NCI-H2227 (cell line): ENCODE measurements around the gene RPE65.
"Not testable (repeated sequence)": the region's sequence is repeated elsewhere in the genome, so short reads cannot be mapped to it uniquely, and the experiment has no call there.

Experiments used
- DNase-seq: peaks from one replicate; lab custom pipeline; 2025; ENCODE audit not compliant: unreplicated experiment; lab: John Stamatoyannopoulos, UW

Gene RPE65

DNA sequence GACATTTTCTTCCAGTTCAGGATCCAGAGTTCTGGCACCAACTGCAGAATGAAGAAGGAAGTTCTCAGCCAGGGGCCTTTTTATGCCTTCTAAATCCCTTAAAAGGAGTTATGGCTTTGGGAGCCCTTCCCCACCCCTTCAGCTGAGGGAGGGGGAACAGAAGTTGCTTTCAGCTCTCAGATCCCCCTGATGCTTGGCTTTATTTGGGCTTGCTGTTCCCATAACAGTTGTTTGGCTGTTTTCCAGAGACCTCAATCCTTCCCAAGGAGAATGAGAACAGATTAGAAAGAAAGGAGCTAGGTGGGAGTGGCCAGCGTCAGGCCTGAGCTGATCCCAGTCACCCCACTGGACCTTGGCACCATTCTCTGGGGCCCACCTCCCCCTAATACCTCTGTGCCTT lies at the start of gene RPE65:
Gene RPE65 (minus strand): TSS at position 54 of the 400 bp plus-strand sequence. CDS start 49 bp downstream, at position 5.
- DNase-seq: no peak

DNA sequence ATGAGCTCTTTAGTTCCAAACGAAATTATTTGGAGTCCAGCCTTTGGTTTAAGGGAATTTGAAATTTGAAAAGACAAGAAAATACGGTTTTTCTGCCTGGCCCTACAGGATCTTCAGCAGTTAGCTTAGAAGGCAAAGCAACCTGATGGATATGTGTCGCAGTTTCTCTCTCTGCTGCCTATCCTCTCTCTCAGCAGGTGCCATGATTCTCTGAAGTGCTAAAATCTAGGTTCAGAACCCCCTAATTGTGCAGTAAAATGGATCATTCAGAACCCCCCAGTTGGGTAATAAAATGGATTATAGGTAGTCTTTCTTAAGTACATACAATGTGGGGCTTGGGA lies 47.6 kb upstream of the RPE65 start:
- no peak for DNase-seq

DNA sequence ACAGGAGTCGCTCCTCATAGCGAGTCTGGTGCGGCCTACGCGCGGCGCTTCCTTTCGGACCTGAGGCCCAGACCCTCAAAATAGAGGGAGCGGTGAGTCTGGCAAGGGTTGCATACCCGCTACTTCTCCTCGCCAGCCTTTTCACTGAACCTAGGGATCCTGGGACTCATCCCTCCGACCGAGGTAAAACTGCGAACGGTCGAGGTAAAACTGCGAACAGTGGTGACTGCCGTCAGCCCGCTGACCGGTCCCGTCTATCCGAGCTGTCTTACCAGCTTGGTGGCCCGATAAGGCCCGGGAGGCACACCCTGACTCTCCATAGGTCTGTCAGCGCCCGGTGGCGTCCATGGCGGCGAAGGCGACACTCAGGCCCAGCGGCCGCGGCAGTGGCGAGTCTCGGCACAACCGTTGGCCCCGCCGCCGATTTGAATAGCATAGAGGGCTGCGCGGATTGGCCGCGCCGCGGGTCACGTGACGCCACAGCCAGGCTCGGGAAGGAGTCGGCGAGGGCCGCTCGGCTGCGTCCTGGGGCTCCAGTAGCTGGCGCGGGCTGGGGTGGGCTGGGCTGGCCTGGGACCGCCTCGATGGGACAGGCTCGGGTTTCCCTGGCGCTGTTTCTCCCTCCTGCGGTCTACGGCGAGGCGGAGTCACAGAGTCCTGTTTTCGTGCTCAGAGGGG lies 47.1 kb upstream of the RPE65 start, which contains the start of gene DEPDC1:
Gene DEPDC1 (minus strand): TSS at position 403 of the 678 bp plus-strand sequence. CDS start 83 bp downstream, at position 320.
- DNase-seq: peak; percentile 97

DNA sequence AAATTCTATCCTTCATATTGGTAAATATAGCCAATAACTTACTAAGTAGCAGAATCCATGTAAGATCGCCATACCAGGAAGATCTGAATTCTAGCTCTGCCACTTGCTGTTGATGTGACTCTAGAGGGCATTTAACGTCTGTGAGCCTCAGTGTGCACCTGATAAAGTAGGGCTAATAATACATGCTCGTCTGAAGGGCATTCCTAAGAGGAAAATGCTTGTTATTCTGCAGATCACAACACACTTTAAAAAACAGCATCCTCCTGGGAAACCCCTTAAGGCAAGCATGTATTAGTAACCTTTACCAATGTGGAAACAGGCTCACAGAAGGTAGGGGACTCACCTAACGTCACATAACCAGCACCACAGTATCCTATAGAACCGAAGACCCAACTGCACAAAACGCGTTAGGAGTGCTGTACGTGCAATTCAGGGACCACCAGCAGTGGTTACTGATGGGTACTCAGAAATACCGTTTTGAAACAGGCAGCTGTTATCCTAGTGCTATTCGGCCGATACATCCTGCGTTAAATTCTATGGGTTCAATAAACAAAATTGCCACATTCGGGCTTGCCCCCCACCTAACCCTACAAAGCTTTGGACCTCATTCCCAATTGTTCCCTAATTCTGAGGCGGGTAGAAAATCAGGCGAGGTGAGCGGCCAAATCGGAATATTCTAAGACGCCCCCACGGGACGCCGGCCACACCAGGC lies 46.4 kb upstream of the RPE65 start:
- DNase-seq: peak; percentile 41

DNA sequence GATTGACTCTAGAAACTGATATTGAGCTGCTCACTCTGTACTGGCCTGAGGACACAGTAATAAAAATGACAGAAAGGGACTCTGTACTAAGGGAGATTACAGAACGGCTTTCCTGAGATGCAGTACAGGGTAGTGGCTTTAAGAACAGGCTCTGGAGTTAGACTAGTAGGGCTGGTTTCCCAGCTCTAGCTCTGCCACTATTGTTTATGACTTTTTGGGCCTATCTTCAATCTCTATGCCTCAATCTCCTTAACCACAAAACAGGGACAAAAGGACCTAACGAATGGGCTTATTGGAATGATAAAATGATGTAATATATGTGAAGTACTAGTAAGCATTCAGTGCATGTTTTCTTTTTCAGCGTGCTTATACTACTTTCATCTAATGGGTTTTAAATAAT lies 45.8 kb upstream of the RPE65 start:
- no peak for DNase-seq

DNA sequence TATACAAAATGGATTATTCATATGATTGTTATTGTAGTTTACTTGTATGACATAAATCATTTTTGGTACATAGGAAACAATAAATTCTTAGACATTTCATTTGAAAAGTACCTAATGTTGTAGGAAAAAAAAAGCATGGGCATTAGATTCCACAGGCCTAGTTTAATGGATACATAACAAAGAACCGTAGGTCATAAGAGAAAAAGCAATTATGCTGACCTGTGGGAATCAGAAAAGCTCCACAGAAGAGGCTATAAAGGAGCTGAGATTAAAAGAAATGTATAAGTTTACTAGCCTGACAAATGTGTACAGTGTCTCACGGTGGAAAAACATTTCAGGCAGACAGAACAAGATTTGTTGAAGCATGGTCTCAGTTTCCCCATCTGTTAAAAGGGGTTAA lies 43.4 kb upstream of the RPE65 start:
- DNase-seq: no peak

DNA sequence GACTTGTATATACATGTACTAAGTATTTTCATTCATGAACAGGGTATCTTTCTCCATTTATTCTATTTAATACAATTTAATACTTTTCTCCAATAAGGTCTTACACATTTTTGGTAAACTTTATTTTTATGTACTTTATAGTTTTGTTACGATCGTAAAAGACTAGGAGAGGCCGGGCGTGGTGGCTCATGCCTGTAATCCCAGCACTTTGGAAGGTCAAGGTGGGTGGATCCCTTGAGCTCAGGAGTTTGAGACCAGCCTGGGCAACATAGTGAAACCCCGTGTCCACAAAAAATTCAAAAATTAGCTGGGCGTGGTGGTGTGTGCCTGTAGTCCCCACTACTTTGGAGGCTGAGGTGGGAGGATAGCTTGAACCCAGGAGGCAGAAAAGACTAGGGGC lies 42.5 kb upstream of the RPE65 start:
- not testable (repeated sequence) for DNase-seq

DNA sequence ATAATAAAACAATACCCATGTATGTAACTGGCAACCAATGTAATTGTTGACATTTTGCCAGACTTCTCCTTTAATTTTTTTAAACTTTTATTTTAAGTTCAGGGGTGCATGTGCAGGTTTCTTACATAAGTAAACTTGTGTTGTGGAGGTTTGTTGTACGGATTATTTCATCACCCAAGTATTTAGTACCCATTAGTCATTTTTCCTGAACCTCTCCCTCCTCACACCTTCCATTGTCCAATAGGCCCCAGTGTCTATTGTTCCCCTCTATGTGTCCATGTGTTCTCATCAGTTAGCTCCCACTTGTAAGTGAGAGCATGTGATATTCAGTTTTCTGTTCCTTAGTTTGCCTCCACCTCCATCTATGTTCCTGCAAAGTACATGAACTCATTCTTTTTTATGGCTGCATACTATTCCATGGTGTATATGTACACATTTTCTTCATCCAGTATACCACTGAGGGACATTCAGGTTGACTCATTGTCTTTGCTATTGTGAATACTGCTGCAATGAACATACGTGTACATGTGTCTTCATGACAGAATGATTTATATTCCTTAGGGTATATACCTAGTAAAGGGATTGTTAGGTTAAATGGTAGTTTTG lies 40.4 kb upstream of the RPE65 start:
- no peak for DNase-seq

DNA sequence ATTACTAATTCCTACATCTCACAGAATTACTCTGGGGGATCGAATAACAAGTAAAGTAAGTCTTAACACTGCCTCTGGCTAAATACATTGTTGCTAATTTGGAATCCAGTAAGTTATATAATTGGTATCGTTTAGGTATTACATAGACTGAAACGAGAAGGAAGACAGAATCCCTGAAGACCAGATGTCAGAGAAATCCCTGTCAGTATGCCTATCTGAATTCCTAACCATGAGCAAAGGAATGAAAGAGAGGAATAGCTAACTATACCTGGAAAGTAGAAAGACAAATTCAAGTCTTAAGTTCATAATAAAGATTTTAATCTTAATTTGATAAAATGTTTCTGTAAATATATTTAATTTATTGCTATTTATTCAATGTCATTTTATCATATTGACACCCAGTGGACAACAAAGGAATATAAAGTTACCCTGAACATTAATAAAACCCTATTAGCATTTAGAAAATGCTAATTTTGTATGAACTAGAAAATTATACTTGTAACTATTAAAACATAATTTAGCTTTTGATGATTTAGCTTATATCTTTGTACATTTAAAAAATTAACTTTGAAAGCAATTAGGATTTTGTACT lies 35.8 kb upstream of the RPE65 start:
- DNase-seq: no peak

DNA sequence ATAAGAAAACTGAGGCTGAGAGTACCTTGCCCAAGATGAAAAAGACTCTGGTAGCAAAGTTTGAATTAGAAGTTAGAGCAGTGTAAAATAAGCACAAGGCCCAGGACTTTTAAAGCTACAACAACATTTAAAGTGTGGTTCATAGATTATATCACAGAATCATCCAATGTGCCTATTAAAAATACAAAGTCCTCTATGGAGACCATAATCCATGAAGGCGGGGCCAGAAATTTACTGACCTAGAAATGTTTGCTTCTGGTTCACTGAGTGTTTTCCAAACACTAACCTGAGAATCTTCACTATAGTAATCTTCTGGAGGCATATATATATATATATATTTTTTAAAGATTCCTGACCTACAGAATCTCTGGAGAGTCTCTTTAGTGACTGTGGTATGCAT lies 34.9 kb upstream of the RPE65 start:
- DNase-seq: no peak

DNA sequence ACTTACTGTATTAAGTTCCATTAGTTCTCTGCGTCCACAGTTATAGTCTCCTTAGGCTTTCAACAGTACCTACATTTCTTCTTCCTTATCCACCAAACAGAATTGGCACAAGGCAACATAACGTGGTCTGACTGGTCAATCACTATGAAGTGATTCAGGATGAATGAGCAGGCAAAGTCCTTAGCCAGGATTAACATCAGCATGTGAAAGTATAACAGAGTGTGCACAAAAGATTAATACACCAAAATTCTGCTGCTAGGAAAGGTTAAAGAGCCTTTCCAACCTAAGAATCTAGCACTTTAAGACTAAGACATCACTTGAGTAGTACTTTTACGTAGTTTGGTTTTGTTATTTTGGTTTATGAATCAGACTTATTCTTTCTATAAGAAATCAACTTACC lies 31.3 kb upstream of the RPE65 start:
- DNase-seq: no peak

DNA sequence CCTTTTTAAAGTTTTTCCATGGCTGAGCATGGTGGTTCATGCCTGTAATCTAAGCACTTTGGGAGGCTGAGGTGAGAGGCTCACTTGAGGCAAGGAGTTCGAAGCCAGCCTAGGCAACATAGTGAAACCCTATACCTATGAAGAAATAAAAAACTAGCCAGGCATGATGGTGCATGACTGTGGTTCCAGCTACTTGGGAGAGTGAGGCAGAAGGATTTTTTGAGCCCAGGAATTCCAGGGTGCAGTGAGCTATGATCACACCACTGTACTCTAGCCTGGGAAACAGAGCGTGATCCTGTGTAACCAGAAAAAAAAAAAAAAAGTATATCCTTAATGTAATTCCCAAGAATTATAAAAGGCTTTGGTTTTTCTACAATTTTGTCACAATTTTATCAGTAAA lies 29.7 kb upstream of the RPE65 start:
- DNase-seq: no peak

DNA sequence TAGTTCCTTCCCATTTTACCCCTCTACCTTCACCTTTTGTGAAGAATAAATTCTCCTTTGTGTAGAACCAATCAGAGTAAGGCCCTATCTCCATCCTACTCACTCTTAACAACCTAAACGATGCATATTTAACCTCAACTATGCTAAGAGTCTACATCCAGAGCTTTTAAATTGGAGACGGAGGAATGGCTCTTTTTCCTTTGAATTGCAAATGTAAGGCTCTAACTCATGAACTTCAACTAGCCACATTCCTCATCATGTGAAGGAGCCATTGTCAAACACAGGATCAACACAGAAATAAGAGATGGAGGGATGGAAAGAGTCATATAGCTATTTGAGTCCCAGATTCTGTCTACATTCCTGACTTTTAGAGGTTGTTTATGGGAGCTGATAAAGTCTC lies 28.9 kb upstream of the RPE65 start:
- DNase-seq: no peak

DNA sequence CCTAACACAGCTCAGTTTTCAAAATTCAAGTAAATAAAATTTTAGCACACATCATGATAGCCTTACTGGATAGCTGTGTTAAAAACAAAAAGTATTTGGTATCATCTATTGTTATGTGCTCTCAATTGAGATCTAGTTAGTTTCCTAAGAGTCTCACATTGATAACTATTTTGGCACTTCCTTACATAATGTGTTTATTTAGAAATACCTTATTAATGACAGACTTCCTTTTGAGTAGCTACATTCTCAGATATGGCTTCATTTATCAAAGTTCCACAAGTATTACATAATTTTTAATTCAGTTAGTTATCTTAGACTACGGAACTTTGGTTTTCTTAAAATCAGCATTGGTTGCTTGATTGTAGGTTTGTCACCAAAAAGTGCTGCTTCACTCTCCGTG lies 26.9 kb upstream of the RPE65 start:
- DNase-seq: not testable (repeated sequence)

DNA sequence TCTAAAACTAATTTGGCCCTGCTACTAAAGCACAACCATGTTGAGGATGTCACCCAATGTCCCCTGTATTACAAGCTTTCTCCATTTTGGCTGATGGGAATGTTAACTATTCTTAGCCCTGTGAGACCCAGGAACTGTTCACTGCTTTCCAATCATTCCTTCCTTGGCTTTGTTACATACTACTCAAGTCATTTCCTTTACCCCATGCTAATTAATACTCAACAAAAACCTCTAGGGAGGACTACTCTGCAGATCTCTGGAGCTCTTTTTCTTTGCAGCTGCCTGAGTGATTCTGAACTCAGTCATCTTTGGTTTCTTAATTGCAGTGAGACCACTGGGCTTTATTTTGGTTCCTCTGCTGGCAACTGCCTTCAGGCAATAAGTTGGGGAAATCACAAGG lies 23.3 kb upstream of the RPE65 start:
- no peak for DNase-seq

DNA sequence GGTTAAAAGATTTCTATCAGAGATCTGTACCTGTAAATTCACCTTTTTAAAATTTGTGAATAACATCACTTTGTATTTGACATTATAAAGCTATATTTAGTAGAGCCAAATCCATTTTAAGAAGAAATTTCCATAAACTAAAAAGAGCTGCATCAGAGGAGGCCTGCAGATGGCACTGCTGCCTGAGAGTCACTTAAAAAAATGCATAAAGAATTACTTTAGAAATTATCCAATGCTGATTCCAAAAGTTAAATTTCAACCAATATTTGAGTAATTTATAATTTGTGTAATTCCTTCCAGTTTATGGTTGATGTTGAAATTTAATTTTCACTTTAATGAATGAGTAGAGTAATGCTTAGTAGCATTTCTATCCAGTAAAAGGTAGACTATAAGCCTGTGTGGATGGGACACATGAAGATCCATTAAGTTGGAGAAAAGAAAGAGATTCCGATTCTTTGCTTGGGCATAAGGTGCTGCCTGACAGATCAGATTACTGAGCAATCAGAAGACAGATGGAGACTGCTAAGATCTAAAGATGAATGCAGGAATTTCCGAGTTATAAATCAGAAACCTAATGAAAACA lies 20.7 kb upstream of the RPE65 start:
- peak; percentile 7 for DNase-seq

DNA sequence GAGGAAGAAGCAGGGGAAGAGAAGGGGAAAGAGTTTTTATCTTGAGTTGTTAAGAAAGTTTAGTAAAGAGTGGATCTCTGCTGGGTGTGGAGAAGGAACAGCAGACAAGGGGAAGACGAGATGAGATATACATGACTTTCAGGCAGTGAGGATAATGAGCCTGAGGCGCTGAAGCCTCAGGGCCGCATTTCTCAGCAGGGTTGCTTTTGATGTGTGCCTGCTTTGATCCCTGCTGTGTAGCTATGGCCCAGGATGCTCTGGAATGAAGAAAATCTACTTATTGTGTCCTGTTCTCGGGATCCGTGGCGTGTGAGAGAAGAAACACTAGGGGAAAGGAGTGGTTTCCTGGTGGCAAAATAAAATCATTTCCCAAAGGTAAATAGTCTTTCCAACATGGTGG lies 15.1 kb upstream of the RPE65 start:
- DNase-seq: no peak

DNA sequence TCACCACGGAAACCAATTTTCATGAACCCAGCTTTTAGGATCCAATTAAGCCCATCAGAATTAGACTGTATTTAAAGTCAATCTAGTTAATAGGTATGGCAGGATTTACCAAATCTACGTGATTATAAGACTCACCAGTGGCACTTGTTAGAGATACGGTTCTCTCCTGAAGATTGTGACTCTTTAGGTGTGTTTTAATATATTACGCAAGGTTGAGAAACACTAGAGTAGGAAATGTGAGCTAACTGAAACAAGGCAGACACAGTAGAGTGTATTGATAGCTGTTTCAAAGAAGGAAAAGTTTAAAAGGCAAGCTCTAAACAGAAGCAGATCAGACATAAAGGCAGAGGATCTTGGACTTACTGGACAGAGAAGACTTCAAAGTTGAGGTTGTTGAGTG lies 11.2 kb upstream of the RPE65 start:
- no peak for DNase-seq

DNA sequence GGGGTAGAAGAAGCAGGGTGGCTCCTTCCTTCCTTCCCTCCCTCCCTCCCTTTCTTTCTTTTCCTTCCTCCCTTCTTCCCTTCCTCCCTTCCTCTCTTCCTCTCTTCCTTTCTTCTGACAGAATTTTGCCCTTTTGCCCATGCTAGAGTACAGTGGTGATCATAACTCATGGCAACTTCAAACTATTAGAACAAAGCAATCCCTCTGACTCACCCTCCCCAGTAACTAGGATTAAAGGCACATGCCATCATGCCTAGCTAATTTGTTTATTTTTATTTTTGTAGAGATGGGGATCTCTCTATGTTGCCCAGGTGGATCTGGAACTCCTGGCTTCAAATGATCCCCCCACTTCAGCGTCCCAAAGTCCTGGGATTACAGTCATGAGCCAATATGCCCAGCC lies 10.0 kb upstream of the RPE65 start:
- DNase-seq: no peak

DNA sequence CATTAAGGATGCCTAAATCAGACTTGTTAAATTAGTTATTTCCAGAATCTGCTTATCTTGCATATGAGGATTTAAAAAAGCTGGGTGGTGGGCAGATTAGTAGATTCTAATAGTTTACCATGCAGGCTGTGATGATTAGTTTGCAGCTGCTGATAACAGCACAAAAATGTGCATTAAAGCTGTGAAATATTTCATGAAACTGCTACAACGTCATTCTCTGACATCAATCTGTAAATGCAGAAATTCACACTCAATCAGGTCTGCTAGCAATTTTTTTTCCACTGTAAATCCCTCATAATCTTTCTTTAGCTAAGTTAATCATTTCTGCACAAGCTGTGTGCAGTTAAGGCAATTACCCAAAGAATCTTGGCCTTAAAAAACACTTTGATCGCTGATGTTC lies 9.3 kb upstream of the RPE65 start:
- no peak for DNase-seq

DNA sequence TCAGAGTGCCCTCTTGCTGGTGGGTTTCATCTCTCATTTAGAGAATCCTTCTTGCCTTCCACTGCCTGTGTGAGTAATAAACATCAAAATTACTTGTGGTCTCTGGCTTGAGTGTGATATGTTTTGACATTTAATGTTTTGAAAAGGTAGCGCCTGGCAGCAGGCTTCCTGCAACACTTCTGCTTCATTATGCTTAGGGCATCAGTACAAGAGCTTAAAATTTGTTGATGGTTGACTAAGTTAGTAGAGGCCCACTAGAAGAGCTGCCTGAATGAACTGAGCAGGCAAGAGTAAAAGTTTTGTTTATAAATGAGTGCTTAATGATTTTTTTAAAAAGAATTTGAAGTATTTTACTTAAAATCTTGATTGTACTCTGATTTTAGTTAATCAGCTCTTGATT lies 6.4 kb upstream of the RPE65 start:
- no peak for DNase-seq

DNA sequence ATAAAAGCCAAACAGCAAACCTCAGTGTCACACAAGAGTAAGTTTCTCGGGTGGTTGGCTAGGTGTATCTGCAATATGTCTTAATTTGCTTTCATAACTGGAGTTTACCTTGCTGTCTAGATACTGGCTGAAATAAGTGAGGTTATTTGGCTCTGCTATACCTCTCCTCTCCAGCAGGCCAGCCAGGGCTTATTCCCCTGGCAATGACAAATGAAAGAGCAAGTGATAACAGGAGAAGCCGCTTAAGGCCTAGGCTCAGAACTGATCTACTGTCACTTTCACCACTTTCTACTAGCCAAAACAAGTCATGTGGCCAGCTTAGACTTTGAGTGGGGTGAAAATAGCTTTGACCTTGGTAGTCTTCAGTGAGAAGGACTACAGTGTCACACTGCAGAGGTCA lies 4.8 kb upstream of the RPE65 start:
- no peak for DNase-seq
